Stimulated activated CD4-positive, alpha-beta T cell treated with anti-CD3 and anti-CD28 coated beads, Interleukin-1b, Interleukin-23, amount 100 ng/mL, for 24 hours (primary cell): ENCODE results near the gene ACACB.
A peak's percentile ranks its signal among the peaks of the same experiment; 100 is the strongest.

Experiments used
- DNase-seq, 4 experiments: peaks; one replicate each; pipeline ENCODE4 v3.0.0-alpha.2; 2020; ENCODE audit warnings: low read depth in 4 of 4, low spot score in 1 of 4

ACACB gene

GRCh38 chr12:109115758-109116610 lies at the start of gene ACACB:
ACACB (plus strand) TSS chr12:109116587; CDS start chr12:109139406, 22,819 bp downstream.
- no peak for DNase-seq

GRCh38 chr12:109069307-109070271 lies 46.8 kb upstream of the ACACB start:
- DNase-seq: no peak

- no peak for DNase-seq
Observed at GRCh38 chr12:109074866-109075265, 41.5 kb upstream of the ACACB start.

GRCh38 chr12:109082751-109083150 lies 33.6 kb upstream of the ACACB start:
- no peak for DNase-seq

- no peak for DNase-seq
Observed at GRCh38 chr12:109084425-109084824, 32.0 kb upstream of the ACACB start.

- no peak for DNase-seq
Observed at GRCh38 chr12:109085590-109085989, 30.8 kb upstream of the ACACB start.

- DNase-seq: no peak
Observed at GRCh38 chr12:109087250-109087649, 29.1 kb upstream of the ACACB start.

GRCh38 chr12:109088818-109089217 lies 27.6 kb upstream of the ACACB start:
- DNase-seq: no peak

- DNase-seq: no peak
Observed at GRCh38 chr12:109089683-109090082, 26.7 kb upstream of the ACACB start.

- DNase-seq: no peak
Observed at GRCh38 chr12:109092497-109093021, 23.8 kb upstream of the ACACB start.

- peak; percentile 88 to 92 (median 89) for DNase-seq
Observed at GRCh38 chr12:109093022-109093918, 23.1 kb upstream of the ACACB start, which contains the start of gene ALKBH2. ALKBH2 (minus strand) TSS chr12:109093472; CDS start chr12:109092786, 686 bp downstream.

GRCh38 chr12:109097140-109097434 lies 19.3 kb upstream of the ACACB start:
- no peak for DNase-seq

- DNase-seq: peak; percentile 92 to 96 (median 94)
Observed at GRCh38 chr12:109097435-109098182, 18.8 kb upstream of the ACACB start, which contains the start of gene UNG. UNG (plus strand) TSS chr12:109097597; CDS start chr12:109097680, 83 bp downstream.

- no peak for DNase-seq
Observed at GRCh38 chr12:109098183-109098604, 18.2 kb upstream of the ACACB start.

GRCh38 chr12:109098651-109099050 lies 17.7 kb upstream of the ACACB start:
- DNase-seq: no peak

GRCh38 chr12:109099431-109100020 lies 16.9 kb upstream of the ACACB start:
- DNase-seq: no peak

GRCh38 chr12:109100741-109101140 lies 15.6 kb upstream of the ACACB start:
- DNase-seq: no peak

- DNase-seq: no peak
Observed at GRCh38 chr12:109102491-109102890, 13.9 kb upstream of the ACACB start.

- no peak for DNase-seq
Observed at GRCh38 chr12:109105176-109105575, 11.2 kb upstream of the ACACB start.
